GM18511 (cell line): Measurements from ENCODE around the gene BABAM2.
"Not testable (repeated sequence)": the region's sequence is repeated elsewhere in the genome, so short reads cannot be mapped to it uniquely, and the experiment has no call there.

ENCODE experiments used
- ATAC-seq: cut with Tn5 transposase; IDR thresholded peaks from one replicate; pipeline ENCODE4 v1.9.1; 2021; ENCODE audit warnings: mild to moderate bottlenecking, moderate library complexity; ENCODE audit not compliant: unreplicated experiment

Gene BABAM2

GRCh38 chr2:27890146-27890923, at the start of gene BABAM2, which contains the start of gene RBKS:
TSS of gene BABAM2 (plus strand) at chr2:27890729. CDS start at chr2:27894557, 3,828 bp downstream.
TSS of gene RBKS (minus strand) at chr2:27890387. CDS start at chr2:27890345, 42 bp downstream.
- ATAC-seq = peak; percentile 83

- ATAC-seq = no peak
Measured at GRCh38 chr2:27842894-27843293, 47.6 kb upstream of the BABAM2 start.

- ATAC-seq = no peak
Measured at GRCh38 chr2:27843992-27844391, 46.5 kb upstream of the BABAM2 start.

GRCh38 chr2:27844821-27845255, 45.7 kb upstream of the BABAM2 start:
- no peak for ATAC-seq

- no peak for ATAC-seq
Measured at GRCh38 chr2:27847333-27847732, 43.2 kb upstream of the BABAM2 start.

GRCh38 chr2:27849558-27850205, 40.8 kb upstream of the BABAM2 start:
- no peak for ATAC-seq

GRCh38 chr2:27852691-27853090, 37.8 kb upstream of the BABAM2 start:
- ATAC-seq = no peak

GRCh38 chr2:27854229-27854862, 36.2 kb upstream of the BABAM2 start:
- ATAC-seq = no peak

- ATAC-seq = no peak
Measured at GRCh38 chr2:27855476-27855875, 35.1 kb upstream of the BABAM2 start.

GRCh38 chr2:27856386-27856785, 34.1 kb upstream of the BABAM2 start:
- ATAC-seq = no peak

- ATAC-seq = no peak
Measured at GRCh38 chr2:27856956-27857355, 33.6 kb upstream of the BABAM2 start.

- no peak for ATAC-seq
Measured at GRCh38 chr2:27857417-27858172, 32.9 kb upstream of the BABAM2 start.

GRCh38 chr2:27860111-27860510, 30.4 kb upstream of the BABAM2 start:
- ATAC-seq = no peak

- ATAC-seq = no peak
Measured at GRCh38 chr2:27863146-27863545, 27.4 kb upstream of the BABAM2 start.

GRCh38 chr2:27863955-27864354, 26.6 kb upstream of the BABAM2 start:
- ATAC-seq = not testable (repeated sequence)

GRCh38 chr2:27866237-27866636, 24.3 kb upstream of the BABAM2 start:
- ATAC-seq = no peak

GRCh38 chr2:27869763-27870162, 20.8 kb upstream of the BABAM2 start:
- no peak for ATAC-seq

- no peak for ATAC-seq
Measured at GRCh38 chr2:27870724-27871123, 19.8 kb upstream of the BABAM2 start.

GRCh38 chr2:27871802-27872201, 18.7 kb upstream of the BABAM2 start:
- no peak for ATAC-seq

- ATAC-seq = no peak
Measured at GRCh38 chr2:27873091-27873490, 17.4 kb upstream of the BABAM2 start.
